ENCODE data around the gene PFKL.

PFKL gene

GRCh38 chr21:44299458-44300261 is at the start of gene PFKL:
TSS of gene PFKL (plus strand) at chr21:44300053. CDS start at chr21:44300106, 53 bp downstream.
- FAIRE-seq: no peak
- TF ChIP-seq, protein P1, sequence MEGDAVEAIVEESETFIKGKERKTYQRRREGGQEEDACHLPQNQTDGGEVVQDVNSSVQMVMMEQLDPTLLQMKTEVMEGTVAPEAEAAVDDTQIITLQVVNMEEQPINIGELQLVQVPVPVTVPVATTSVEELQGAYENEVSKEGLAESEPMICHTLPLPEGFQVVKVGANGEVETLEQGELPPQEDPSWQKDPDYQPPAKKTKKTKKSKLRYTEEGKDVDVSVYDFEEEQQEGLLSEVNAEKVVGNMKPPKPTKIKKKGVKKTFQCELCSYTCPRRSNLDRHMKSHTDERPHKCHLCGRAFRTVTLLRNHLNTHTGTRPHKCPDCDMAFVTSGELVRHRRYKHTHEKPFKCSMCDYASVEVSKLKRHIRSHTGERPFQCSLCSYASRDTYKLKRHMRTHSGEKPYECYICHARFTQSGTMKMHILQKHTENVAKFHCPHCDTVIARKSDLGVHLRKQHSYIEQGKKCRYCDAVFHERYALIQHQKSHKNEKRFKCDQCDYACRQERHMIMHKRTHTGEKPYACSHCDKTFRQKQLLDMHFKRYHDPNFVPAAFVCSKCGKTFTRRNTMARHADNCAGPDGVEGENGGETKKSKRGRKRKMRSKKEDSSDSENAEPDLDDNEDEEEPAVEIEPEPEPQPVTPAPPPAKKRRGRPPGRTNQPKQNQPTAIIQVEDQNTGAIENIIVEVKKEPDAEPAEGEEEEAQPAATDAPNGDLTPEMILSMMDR (IDR thresholded peaks at IDR 0.05; ENCODE audit: insufficient read depth, missing control alignments): no peak
- peak; percentile 83 for DNase-seq (ENCODE audit: insufficient read length, low spot score)

- DNase-seq (ENCODE audit: insufficient read length, low spot score): no peak
- FAIRE-seq: no peak
- TF ChIP-seq, protein P1 (IDR thresholded peaks at IDR 0.05; ENCODE audit: insufficient read depth, missing control alignments): no peak
Measured at GRCh38 chr21:44253832-44254710, 45.8 kb upstream of the PFKL start.

- no peak for DNase-seq (ENCODE audit: insufficient read length, low spot score)
- TF ChIP-seq, protein P1 (IDR thresholded peaks at IDR 0.05; ENCODE audit: insufficient read depth, missing control alignments): no peak
- FAIRE-seq: no peak
Measured at GRCh38 chr21:44255511-44255981, 44.3 kb upstream of the PFKL start.

DNA sequence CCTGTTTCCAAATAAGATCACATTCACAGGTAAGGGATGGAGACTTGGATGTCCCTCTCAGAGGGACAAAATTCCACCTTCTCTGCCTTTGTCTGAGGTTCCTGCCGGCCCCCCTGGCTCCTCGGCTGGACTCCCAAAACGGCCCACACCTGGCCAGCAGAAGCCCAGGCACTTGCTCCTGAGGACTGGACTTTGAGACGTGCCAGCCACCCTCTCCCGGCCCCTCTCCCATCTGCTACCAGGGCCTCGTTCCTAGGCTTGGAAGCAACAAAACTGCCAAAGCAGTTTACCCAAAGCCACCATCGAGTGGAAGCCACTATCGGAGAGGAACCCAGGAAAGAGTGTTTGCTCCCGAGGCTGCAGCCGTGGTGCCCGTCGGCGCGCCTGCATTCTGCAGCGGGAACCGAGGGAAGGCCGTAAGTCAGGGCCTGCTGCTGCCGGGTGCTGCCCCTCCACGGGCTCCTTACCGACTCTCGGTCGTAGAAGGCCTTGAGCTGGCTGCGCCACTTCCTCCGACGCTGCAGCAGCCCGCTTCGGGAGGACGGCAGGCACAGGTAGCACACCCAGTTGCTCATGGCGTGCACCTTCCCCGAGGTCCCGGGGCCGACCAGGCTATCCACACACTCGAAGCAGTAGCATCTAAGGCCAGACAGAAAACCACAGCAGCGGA is 41.7 kb upstream of the PFKL start:
- TF ChIP-seq, protein P1 (IDR thresholded peaks at IDR 0.05; ENCODE audit: insufficient read depth, missing control alignments): no peak
- DNase-seq (ENCODE audit: insufficient read length, low spot score) (no peak), FAIRE-seq (no peak)

- TF ChIP-seq, protein P1 (IDR thresholded peaks at IDR 0.05; ENCODE audit: insufficient read depth, missing control alignments): no peak
- DNase-seq (ENCODE audit: insufficient read length, low spot score): no peak
- no peak for FAIRE-seq
Measured at GRCh38 chr21:44259082-44259705, 40.7 kb upstream of the PFKL start.

DNA sequence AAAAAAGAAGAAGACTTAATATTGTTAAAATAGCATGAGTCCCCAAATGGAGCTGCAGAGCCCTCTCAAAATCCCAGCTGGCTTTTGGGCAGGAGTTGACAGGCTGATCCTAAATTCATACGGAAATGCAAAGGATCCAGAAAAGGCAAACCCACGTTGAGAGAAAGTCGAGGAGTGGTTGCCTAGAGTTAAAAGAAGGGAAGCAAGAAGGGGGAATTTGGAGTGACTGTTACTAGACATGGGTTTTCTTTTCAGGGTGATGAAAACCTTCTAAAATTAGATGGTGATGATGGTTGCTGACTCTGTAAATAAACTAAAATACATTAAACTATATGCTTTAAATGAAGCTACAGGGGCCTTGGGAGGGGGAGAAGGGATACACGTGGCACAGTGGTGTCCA is 39.8 kb upstream of the PFKL start:
- FAIRE-seq (no peak), DNase-seq (ENCODE audit: insufficient read length, low spot score) (no peak)
- TF ChIP-seq, protein P1 (IDR thresholded peaks at IDR 0.05; ENCODE audit: insufficient read depth, missing control alignments): no peak
